HG03039 (cell line): ENCODE measurements around the gene SLC13A5.

Experiments
- ATAC-seq: cut with Tn5 transposase; IDR thresholded peaks from one replicate; pipeline ENCODE4 v1.9.1; 2021; ENCODE audit warnings: mild to moderate bottlenecking, moderate library complexity; ENCODE audit not compliant: unreplicated experiment

The SLC13A5 gene

GRCh38 chr17:6684881-6685767 is 28.0 kb downstream of the SLC13A5 start:
- no peak for ATAC-seq

GRCh38 chr17:6684460-6684783 is 28.7 kb downstream of the SLC13A5 start:
- no peak for ATAC-seq

GRCh38 chr17:6683730-6684459 is 29.3 kb downstream of the SLC13A5 start:
- ATAC-seq, result no peak

GRCh38 chr17:6683081-6683684 is 30.0 kb downstream of the SLC13A5 start:
- no peak for ATAC-seq

- no peak for ATAC-seq
These were observed 30.8 kb downstream of the SLC13A5 start for GRCh38 chr17:6682339-6682738.

GRCh38 chr17:6681671-6682070 is 31.5 kb downstream of the SLC13A5 start:
- no peak for ATAC-seq

GRCh38 chr17:6681176-6681575 is 32.0 kb downstream of the SLC13A5 start:
- ATAC-seq, result no peak

- no peak for ATAC-seq
These were observed 33.9 kb downstream of the SLC13A5 start for GRCh38 chr17:6679241-6679640.

- no peak for ATAC-seq
These were observed 35.2 kb downstream of the SLC13A5 start for GRCh38 chr17:6677946-6678345.

- no peak for ATAC-seq
These were observed 35.9 kb downstream of the SLC13A5 start for GRCh38 chr17:6677158-6677831.

GRCh38 chr17:6676802-6677157 is 36.4 kb downstream of the SLC13A5 start:
- ATAC-seq, result no peak

GRCh38 chr17:6675201-6675825 is 37.9 kb downstream of the SLC13A5 start:
- no peak for ATAC-seq

- no peak for ATAC-seq
These were observed 38.6 kb downstream of the SLC13A5 start for GRCh38 chr17:6674586-6674985.

- no peak for ATAC-seq
These were observed 41.7 kb downstream of the SLC13A5 start for GRCh38 chr17:6671431-6671830.

- ATAC-seq, result no peak
These were observed 42.2 kb downstream of the SLC13A5 start for GRCh38 chr17:6670999-6671398.

- ATAC-seq, result no peak
These were observed 42.6 kb downstream of the SLC13A5 start for GRCh38 chr17:6670571-6670970.

- ATAC-seq, result no peak
These were observed 43.5 kb downstream of the SLC13A5 start for GRCh38 chr17:6669479-6670212.

- no peak for ATAC-seq
These were observed 44.3 kb downstream of the SLC13A5 start for GRCh38 chr17:6668727-6669425.

- no peak for ATAC-seq
These were observed 45.0 kb downstream of the SLC13A5 start for GRCh38 chr17:6668219-6668618.

GRCh38 chr17:6667516-6667915 is 45.7 kb downstream of the SLC13A5 start:
- ATAC-seq, result no peak
